ENCODE results near the gene CACYBP. TPM values are rescaled to one million over a fixed set of nuclear protein-coding genes. Genes with fewer than 3 reads are reported as not detected.

Gene CACYBP
- total RNA-seq, 2 experiments from 2014 or later: 343 to 473 TPM

DNA sequence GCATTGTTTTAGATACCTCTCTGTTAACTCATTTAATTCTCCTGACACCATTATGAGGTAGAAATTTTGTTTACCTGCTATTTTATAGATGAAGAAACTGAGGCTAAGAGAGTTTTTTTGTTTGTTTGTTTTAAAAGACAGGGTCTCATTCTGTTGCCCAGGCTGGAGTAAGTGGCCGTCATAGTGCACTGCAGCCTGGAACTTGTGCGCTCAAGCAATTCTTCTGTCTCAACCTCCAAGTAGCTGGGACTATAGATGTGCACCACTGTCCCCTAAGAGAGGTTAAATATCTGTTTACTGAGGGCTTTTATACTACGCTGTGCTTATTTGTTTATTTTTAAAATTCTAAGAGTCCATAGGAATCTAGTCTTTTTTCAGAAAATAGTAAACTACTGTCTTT lies 43.7 kb upstream of the CACYBP start:
- POLR2A ChIA-PET: interaction anchor here (1.5 kb wide), 1 partner anchor 10 kb away, joined by 4 read pairs; no protein-coding TSS in a partner anchor
- TF ChIP-seq EZH2phosphoT487 (IDR thresholded peaks at IDR 0.05; ENCODE audit: borderline replicate concordance, low read depth, low read length): no peak
- TF ChIP-seq, protein P1, sequence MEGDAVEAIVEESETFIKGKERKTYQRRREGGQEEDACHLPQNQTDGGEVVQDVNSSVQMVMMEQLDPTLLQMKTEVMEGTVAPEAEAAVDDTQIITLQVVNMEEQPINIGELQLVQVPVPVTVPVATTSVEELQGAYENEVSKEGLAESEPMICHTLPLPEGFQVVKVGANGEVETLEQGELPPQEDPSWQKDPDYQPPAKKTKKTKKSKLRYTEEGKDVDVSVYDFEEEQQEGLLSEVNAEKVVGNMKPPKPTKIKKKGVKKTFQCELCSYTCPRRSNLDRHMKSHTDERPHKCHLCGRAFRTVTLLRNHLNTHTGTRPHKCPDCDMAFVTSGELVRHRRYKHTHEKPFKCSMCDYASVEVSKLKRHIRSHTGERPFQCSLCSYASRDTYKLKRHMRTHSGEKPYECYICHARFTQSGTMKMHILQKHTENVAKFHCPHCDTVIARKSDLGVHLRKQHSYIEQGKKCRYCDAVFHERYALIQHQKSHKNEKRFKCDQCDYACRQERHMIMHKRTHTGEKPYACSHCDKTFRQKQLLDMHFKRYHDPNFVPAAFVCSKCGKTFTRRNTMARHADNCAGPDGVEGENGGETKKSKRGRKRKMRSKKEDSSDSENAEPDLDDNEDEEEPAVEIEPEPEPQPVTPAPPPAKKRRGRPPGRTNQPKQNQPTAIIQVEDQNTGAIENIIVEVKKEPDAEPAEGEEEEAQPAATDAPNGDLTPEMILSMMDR (conservative IDR thresholded peaks at IDR 0.05; ENCODE audit: low read length): 0 out of 2 replicates have a peak, but pooled peaks have one; percentile 6
- intact Hi-C loops (cut with micrococcal nuclease; ENCODE audit: unreplicated experiment): no loop called here
- Histone ChIP-seq H3K9me3 (ENCODE audit: low read length) (no peaks in the 10 kb centered on the region), H3K9me2 (ENCODE audit: insufficient read depth, low read length) (no peaks in the 10 kb centered on the region), H3K27ac (ENCODE audit: low read depth, low read length, poor library complexity, severe bottlenecking) (peak overlapping the region; percentile 77), H3K4me2 (ENCODE audit: low read length) (peak overlapping the region; percentile 14; the same call in 1 of the 2 replicates), H3K79me2 (ENCODE audit: insufficient read depth, low read depth, low read length) (peaks cover 63% of the 10 kb centered on the region), H2AFZ (ENCODE audit: low read length) (no peak overlapping the region), H3K4me1 (ENCODE audit: insufficient read depth, low read length, poor library complexity, severe bottlenecking) (peaks cover 72% of the 10 kb centered on the region), H3K4me3 (ENCODE audit: low read depth, low read length, poor library complexity, severe bottlenecking) (no peak overlapping the region), H4K20me1 (ENCODE audit: insufficient read depth, low read length) (no peaks in the 10 kb centered on the region), H3K36me3 (ENCODE audit: insufficient read depth, low read length) (peaks cover 50% of the 10 kb centered on the region)
- peak; percentile 21 for DNase-seq (ENCODE audit: low spot score)
- BruUV-seq (replicated peaks): no TSS peak
- CTCF ChIA-PET (ENCODE audit: unreplicated experiment): no interaction called here

DNA sequence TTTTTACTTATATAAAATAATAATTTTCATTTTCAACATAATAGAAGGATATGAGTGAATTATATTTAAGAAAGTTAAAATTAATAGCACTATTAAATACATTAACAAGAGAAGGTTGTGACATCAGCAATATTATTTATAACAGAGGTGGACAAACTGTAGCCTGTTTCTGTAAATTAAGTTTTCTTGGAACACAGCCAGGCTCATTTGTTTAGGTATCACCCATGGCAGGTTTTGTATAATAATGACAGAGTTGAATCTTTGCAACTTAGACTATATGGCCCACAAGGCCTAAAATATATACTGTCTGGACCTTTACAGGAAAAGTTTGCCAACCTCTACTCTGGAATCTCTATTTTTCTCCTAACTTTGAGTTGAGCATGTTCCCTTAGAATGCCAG lies 42.8 kb upstream of the CACYBP start:
- no peaks in the 10 kb centered on the region for H4K20me1 ChIP-seq (ENCODE audit: insufficient read depth, low read length)
- POLR2A ChIA-PET: interaction anchor here (0.7 to 1.5 kb wide), 2 partner anchors 9 to 13 kb away, joined by 4 to 9 read pairs; no protein-coding TSS in a partner anchor
- H3K36me3 ChIP-seq (ENCODE audit: insufficient read depth, low read length): peaks cover 46% of the 10 kb centered on the region
- H2AFZ ChIP-seq (ENCODE audit: low read length): no peak overlapping the region
- intact Hi-C loops (cut with micrococcal nuclease; ENCODE audit: unreplicated experiment): no loop called here
- no peak for TF ChIP-seq EZH2phosphoT487 (IDR thresholded peaks at IDR 0.05; ENCODE audit: borderline replicate concordance, low read depth, low read length)
- TF ChIP-seq, protein P1 (conservative IDR thresholded peaks at IDR 0.05; ENCODE audit: low read length): no peak
- CTCF ChIA-PET (ENCODE audit: unreplicated experiment): no interaction called here
- H3K9me3 ChIP-seq (ENCODE audit: low read length): no peaks in the 10 kb centered on the region
- H3K4me1 ChIP-seq (ENCODE audit: insufficient read depth, low read length, poor library complexity, severe bottlenecking): peaks cover 67% of the 10 kb centered on the region
- DNase-seq (ENCODE audit: low spot score): no peak
- peak overlapping the region; percentile 9 for H3K27ac ChIP-seq (ENCODE audit: low read depth, low read length, poor library complexity, severe bottlenecking)
- no TSS peak for BruUV-seq (replicated peaks)
- no peaks in the 10 kb centered on the region for H3K9me2 ChIP-seq (ENCODE audit: insufficient read depth, low read length)
- H3K79me2 ChIP-seq (ENCODE audit: insufficient read depth, low read depth, low read length): peaks cover 58% of the 10 kb centered on the region
- no peak overlapping the region for H3K4me3 ChIP-seq (ENCODE audit: low read depth, low read length, poor library complexity, severe bottlenecking)
- H3K4me2 ChIP-seq (ENCODE audit: low read length): peak overlapping the region; percentile 37

GRCh38 chr1:174957829-174958228 lies 41.9 kb upstream of the CACYBP start:
- H2AFZ ChIP-seq (ENCODE audit: low read length): no peak overlapping the region
- H3K4me2 ChIP-seq (ENCODE audit: low read length): peak overlapping the region; percentile 37
- DNase-seq (ENCODE audit: low spot score): no peak
- POLR2A ChIA-PET: interaction anchor here (0.6 to 1.5 kb wide), 3 partner anchors 8 to 1877 kb away, joined by 3 to 5 read pairs (median 4); no protein-coding TSS in a partner anchor
- peaks cover 59% of the 10 kb centered on the region for H3K79me2 ChIP-seq (ENCODE audit: insufficient read depth, low read depth, low read length)
- no peaks in the 10 kb centered on the region for H3K9me2 ChIP-seq (ENCODE audit: insufficient read depth, low read length)
- peak overlapping the region; percentile 9 for H3K27ac ChIP-seq (ENCODE audit: low read depth, low read length, poor library complexity, severe bottlenecking)
- CTCF ChIA-PET (ENCODE audit: unreplicated experiment): no interaction called here
- peaks cover 65% of the 10 kb centered on the region for H3K4me1 ChIP-seq (ENCODE audit: insufficient read depth, low read length, poor library complexity, severe bottlenecking)
- no peaks in the 10 kb centered on the region for H4K20me1 ChIP-seq (ENCODE audit: insufficient read depth, low read length)
- TSS peak; percentile 52 for BruUV-seq (replicated peaks)
- TF ChIP-seq EZH2phosphoT487 (IDR thresholded peaks at IDR 0.05; ENCODE audit: borderline replicate concordance, low read depth, low read length): no peak
- TF ChIP-seq, protein P1 (conservative IDR thresholded peaks at IDR 0.05; ENCODE audit: low read length): no peak
- H3K36me3 ChIP-seq (ENCODE audit: insufficient read depth, low read length): peaks cover 53% of the 10 kb centered on the region
- no peak overlapping the region for H3K4me3 ChIP-seq (ENCODE audit: low read depth, low read length, poor library complexity, severe bottlenecking)
- intact Hi-C loops (cut with micrococcal nuclease; ENCODE audit: unreplicated experiment): no loop called here
- peaks cover 3% of the 10 kb centered on the region; the same call in 1 of the 2 replicates for H3K9me3 ChIP-seq (ENCODE audit: low read length)

Measured in OCI-LY7 (cell line).